HG03097 (cell line): ENCODE measurements around the gene JAK1.
"Not testable (repeated sequence)": the region's sequence is repeated elsewhere in the genome, so short reads cannot be mapped to it uniquely, and the experiment has no call there.

ENCODE experiments used
- ATAC-seq: cut with Tn5 transposase; IDR thresholded peaks from one replicate; pipeline ENCODE4 v1.9.1; 2021; ENCODE audit not compliant: unreplicated experiment, low FRiP score

Gene JAK1

DNA sequence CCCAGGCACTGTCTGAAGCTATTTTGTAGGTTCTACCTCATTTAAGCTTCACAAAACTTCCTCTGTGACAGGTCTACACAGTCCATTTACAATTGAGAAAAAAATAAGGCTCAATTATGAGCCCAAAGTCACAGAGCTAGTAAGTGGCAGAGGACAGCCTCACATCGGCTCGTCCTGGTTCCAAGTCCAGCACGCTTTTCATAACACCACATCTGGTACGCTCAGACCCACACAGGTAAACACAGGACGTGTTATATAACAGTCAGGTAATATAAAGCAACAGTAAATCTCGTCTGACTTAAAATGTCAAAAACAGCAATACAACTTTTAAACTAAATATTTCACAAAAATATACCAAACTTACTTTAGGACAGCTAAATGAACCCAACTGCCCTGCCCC is 13.1 kb downstream of the JAK1 start:
- ATAC-seq = no peak

DNA sequence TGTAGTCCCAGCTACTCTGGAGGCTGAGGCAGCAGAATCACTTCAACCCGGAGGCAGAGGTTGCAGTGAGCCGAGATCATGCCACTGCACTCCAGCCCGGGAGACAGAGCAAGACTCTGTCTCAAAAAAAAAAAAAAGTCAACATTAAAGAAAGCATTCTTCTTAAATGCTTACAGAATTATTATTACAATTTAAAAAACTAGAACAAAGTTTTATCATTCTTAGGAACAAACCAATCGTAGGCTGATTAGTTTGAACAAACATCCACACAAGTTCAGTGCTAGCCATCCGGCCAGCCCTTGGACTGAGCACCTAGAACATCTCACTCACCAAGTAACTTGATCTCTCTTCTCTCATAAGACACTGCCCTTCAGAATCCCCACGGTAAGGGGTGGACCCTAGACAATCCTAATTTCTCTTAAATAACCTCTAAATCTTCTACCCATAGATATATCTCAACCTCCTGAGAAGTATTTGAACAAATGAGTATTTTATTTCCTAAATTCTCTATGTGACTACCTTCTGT is 16.0 kb downstream of the JAK1 start:
- no peak for ATAC-seq

DNA sequence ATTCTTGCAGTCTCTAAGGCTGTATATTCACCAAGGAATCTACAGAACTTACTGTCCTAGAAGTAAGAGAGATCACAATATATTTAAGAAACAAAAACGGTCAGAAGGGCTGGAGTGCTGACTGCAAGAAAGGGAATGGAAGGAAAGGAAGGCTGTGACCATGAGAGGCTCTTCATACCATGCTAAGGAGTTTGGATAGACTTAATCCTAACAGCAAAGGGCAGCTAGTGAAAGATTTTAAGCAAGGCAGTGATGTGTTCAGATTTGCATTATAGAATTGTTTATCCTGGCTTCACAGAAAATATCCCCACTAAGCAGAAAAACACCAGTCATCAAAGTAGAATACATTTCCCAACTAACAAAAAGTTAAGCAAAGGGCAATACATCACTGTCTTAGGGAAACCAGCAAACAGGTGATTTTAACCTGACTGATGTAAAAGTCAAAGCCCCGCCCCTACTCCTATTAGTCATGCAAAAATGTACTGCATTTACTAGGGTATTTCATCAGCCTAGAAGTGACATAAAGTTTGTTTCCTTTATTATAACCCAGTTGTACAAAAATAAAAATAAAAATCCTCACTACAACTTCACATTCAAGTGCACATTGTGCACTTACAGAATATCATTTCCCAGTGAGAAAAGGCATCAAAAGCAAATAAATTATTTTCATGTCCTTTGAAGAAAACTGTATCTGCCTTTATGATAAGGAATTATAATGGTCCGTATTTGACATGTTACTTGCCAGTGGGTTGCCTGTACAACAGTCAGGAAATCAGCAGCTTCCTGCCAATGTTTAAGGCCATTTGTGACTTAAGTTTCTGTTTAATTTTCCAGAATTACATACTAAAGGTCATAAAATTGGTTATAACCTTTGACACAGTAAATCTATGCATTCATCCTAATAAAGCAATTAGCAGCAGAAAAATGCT is 17.2 kb downstream of the JAK1 start:
- ATAC-seq = no peak

DNA sequence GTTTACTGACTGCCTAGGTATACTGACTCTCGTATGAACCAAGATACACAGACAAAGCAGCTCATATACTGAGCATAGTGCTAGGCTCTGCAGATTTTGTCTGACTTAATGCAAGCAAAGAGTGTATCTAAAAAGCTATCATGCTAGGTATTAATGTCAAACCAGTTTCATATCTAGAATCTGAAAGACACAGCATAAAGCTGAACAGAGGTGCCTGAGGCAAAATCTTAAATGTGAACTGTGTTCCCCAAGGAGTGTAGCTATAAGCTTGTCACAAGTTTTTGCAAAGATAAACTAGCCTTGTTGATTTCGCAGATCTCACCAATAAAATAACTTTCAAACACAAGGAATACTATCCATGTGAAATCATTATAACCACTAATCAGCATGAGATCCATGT is 18.1 kb downstream of the JAK1 start:
- ATAC-seq = no peak

DNA sequence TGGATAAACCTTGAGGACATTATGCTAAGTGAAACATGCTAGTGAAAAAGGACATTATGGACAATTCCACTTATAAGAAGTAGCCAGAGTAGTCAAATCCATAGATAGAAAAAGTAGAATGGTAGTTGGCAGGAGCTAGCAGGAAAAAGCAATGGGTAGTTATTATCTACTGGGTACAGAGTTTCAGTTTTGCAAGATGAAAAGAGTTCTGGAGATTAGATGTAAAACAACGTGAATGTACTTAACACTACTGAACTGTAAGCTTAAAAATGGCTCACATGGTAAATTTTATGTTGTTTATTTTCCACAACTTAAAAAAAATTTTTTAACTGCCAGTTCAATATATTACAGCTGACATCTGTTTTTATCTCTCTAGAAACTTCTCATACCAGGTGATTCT is 19.4 kb downstream of the JAK1 start:
- ATAC-seq = no peak

DNA sequence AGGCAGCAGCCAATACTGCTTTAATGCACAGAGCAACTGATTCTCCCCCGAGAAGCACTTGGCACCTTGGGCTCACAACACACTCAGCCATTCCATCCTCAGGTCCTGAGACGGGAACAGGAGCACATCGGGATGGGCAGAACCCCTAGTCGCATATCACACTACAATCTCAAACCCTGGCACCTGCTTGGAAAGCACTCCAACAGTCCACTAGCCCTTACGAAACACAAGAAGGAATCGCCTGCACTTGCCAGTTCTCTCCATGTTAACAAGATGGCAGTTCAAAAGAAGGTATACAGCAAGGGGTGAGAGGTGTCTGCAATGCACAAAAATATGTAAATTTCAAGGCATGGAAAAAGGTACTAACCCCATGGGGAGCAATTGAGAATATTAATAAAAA is 21.4 kb downstream of the JAK1 start:
- ATAC-seq = no peak

DNA sequence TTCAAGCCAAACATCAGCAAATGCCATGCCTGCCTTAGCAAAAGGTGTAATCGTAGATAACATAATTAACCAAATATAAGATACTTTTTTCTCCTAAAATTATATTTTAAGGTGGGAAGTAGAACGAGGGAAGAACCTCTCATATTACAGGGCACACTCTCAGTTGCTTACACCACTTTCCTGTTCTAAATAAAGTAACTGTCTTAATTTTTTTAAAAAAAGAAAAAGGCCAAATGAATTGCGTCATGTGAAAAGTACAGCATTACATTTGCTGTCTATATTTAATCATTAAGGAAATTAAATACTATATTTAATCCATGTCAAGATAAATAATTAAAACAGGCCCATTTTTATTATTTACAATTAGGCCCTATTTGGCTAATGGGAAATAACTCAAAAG is 23.7 kb downstream of the JAK1 start:
- no peak for ATAC-seq

DNA sequence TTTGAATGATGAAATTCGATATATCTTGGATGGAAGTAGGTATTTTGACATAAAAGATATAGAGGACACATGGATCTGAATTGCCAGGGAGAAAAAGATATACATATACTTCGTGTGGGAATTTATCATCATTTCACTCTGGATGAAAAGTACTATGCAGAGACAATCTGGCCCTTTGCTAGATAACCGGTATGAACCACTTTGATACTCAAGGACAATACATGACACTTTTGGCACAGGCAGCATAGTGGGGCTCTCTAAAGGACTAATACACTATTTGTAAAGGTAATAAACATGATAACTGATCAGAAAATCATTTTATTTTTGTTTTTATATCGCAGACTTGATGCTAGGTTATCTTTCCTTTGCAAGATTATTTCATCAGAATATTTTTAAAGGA is 24.2 kb downstream of the JAK1 start:
- no peak for ATAC-seq

DNA sequence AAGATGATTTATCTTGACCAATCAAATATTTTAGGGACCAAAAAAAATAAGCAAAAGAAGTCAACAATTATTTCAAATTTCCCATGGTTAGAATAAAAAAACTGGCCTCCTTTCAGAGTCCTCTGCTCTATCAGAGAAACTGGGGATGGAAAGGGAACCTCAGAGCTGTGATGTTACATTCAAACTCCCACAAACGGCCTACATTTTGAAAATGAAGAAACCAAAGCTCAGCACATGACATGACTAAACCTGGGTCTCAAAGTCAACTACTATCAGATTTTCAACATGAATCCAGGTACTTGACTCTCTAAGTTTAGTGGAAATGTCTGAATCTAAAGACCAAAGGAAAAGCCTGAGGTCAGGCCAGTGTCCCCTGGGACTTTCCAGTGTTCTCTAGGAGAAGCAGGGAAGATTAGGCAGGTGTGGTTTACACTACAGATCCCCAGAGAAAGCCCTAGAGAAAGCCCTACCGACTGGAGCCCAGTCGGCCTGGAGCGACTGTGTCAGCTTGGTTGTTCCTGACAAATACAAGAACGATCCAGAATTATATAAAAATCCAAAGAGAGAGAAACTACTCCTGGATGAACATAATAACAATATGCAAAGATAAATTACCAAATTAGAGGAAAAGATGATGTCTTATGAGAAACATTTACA is 24.8 kb downstream of the JAK1 start:
- ATAC-seq = no peak

DNA sequence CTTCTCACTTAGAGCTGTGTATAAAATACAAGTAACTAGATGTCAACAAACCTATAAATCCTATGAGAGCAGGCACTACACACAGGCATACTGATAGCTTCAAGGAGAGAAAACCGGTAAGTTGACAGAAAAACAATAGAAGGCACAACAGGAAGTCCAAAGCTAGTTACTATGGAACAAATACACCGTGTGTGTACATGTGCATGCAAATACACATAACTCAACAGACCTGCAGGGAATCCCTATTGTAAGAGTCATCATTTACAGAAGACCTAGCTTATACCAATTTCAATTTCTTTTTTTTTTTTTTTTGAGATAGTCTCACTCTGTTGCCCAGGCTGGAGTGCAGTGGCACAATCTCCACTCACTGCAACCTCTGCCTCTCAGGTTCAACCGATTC is 26.3 kb downstream of the JAK1 start:
- no peak for ATAC-seq

DNA sequence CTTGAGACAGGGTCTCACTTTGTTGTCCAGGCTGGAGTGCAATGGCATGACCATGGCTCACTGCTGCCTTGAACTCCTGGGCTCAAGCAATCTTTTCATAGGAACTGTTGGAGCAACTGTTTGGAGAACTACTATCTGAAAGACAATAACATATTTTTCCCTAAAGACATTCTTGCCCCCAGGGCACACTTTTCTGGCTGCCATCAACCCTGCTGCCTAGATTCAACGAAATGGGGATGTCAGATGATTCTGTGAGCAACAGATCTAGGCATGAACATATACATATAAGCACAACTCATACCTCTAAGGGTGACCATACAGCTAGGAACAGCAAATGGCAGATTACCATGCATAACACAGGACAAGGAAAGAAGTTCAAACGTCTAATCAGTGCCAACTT is 27.4 kb downstream of the JAK1 start:
- no peak for ATAC-seq

DNA sequence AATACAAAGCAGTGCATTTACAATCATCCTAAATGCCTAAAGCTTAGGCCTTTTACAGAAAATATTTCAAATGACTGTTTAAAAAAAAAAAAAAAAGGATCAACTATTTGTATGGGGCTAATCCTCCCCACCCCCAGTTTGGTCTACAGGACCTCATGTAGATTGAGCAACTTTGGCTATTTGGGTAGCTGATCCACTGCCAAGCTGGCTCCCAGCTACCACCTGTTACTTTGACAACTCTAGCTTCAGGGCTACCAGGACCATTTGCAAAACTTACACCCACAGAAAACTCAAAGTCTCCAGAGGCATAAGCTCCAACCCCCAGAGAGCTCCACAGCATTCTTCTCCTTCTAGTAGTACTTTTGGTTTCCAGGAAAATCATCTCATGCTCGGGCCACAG is 29.4 kb downstream of the JAK1 start:
- no peak for ATAC-seq

DNA sequence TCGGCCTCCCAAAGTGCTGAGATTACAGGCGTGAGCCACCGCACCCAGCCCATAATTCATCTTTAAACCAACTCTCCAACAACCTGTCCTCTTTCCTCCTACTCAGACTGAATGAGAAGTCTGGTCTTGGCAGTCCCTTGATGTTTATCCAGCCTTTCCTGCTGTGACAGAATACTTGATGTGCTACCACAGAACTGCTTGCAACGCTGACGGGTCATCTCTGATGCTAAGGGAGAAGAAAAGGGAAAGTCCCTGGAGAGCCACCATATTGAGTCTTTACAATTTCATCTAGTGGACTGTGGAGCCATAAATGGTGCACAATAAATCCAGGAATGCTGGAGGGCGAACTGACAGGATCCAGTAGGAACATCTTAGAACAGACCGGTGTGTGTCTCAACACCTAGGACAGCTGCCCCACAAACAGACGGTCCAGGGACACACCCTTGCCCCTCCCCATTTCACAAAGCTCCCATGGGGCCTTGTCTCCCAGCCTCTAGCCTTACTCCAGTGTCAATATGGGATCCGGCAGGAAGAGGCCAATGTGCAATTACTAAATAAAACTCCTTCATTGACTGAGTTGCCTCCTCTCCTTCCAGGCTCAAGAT is 30.7 kb downstream of the JAK1 start:
- ATAC-seq = no peak

DNA sequence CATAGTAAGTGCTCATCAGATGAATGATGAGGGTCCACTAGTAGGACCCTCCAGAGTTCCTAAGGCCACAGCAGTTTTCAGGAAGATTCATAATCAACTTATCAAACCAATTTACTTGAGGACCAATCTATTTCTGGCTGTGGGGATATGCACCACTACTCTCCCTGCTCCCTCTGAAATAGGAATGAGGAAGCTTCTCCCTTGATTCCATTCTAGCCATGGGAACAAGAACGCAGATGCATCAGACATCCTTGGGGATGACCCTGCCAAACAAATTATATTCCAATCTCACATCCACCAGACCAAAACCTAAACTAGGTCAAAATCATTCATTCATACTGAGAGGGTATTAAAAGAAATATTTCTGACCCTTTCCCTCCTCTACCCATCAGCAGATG is 31.5 kb downstream of the JAK1 start:
- ATAC-seq = no peak

DNA sequence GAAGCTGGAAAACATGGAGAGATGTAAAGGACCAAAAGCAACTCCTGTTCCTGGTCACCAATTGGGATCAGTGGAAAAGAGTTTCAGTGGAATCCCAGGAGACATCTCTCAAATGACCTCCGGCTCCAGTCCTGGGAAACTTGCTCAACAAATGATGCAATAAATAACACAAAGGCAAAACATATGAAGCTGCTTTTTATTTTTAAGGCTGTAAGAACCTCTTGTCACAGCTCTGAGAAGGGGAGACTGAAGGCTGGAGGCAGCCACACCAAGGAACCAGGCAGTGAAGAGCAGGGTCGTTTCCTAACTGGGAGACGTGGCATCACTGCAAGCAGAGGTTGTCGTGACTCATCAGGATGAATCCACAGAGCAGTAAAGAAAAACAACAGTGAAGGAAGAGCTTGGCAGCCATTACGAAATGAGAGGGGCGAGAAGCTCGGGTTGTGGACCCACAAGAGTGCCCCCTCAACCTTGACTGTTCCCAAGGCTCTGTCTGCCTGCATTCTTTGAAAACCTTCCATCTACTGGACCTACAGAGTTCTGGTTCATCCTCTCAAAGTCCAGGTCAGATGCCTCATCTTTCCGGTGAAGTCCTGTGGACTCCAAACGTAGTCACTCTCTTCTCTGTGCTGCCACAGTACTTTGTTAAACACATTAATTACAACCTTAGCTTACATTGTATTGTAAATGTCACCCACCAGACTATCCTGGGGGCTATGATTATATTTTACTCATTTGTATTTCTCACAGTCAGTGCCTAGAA is 32.1 kb downstream of the JAK1 start:
- ATAC-seq = no peak

DNA sequence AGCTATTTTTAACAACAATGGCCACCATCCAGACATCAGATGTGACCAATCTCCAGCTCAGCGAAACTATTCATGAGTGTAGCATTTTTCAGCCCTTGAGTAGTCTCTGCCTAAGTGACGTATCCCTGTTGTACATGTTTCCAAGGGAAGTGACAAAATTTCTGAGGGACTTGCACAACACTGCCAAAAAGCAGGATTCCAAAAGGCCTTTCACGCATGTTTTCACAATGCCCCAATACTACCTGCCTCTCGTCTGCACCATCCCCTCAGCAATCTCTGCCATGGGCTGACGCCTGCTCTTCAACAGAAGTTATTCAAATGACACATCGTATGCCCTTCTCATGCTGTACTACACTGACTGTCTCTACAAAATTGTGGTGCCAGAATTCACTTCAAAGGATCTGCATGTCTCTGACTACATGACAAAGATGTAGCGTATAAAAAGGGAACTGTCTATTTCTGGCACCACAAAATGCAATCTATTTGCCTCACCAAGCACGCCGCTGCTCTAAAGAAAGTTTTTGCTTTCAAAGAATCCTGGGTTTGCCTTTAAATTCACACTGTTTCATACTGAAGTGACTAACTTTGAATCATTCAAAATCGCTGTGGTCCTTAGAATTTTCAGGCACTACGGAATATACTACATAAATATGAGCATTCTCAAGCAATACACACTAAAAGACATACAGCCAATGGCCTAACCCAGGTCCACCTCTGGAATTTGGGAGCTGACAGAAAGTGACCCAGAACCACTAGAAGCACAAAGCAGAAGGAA is 32.9 kb downstream of the JAK1 start:
- ATAC-seq = no peak

DNA sequence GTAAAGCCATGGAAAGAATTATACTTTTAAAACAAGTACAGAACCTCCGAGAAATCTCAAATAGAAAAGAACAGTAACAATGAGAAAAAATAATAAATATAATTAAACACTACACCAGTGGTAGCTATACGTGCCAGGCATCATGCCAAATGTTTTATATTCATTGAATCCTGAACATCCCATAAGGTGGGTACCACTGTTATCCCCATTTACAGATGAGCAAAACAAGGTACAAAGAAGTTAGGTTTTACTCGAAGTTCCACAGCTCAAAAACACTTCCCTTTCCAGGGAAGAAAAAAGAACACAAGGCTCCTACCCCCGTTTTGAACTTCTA is 33.4 kb downstream of the JAK1 start:
- ATAC-seq = no peak

DNA sequence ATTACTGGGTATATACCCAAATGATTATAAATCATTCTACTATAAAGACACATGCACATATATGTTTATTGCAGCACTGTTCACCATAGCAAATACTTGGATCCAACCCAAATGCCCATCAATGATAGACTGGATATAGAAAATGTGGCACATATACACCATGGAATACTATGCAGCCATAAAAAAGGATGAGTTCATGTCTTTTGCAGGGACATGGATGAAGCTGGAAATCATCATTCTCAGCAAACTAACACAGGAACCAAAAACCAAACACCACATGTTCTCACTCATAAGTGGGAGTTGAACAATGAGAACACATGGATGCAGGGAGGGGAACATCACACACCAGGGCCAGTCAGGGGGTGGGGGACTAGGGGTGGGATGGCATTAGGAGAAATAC is 35.7 kb downstream of the JAK1 start:
- ATAC-seq = not testable (repeated sequence)

DNA sequence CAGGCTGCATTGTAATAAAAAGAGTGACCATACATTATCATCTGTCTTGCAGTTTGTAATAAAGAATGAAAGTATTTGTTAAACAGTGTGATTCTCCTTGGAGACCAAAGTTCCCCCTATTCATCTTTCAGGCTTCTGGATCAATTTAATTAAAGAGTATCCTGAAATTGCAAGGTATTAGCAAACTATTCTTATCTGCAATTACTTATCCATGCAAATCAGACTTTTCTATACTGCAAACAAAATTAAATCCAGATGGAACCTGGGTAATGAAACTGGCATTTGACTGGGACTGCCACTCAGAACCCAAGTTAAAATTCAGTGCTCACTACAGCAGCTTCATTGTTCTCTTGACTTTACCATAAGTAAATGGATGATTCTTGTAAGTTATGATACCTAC is 37.1 kb downstream of the JAK1 start:
- no peak for ATAC-seq

DNA sequence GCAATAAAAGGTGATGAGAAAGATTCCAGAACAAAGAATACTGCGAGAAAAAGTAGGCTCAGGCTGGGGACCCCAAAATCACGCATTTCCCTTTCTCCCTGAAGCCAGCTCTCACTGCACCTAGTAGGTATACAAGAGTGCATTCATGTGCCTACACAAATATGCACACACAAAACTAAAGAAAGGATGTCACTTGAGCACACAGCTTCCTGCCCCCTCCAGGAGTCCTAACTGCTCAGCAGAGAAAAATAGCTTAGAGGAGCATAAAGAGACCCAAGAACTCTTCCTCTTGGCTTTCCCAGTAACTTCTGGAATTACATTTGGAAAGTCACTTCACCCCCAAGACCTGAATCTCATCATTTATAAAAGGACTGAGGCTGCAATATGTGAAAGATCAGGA is 38.0 kb downstream of the JAK1 start:
- ATAC-seq = no peak
